ENCODE data around the gene GIMAP8.
"Not testable (repeated sequence)": the region's sequence is repeated elsewhere in the genome, so short reads cannot be mapped to it uniquely, and the experiment has no call there.

GIMAP8 gene

GRCh38 chr7:150446288-150446938 lies 4.0 kb upstream of the GIMAP8 start:
- Histone ChIP-seq H3K9me3 (ENCODE audit: control insufficient read depth, insufficient read depth, low read length) (peaks cover 2% of the 10 kb centered on the region), H3K27me3 (ENCODE audit: control insufficient read depth, insufficient read depth, low read length) (peaks cover 22% of the 10 kb centered on the region), H3K36me3 (ENCODE audit: control insufficient read depth, insufficient read depth, low read length) (no peaks in the 10 kb centered on the region), H3K9ac (ENCODE audit: low read depth, low read length) (no peak overlapping the region), H3K4me1 (ENCODE audit: control insufficient read depth, insufficient read depth, low read length) (peaks cover 3% of the 10 kb centered on the region), H3K4me3 (ENCODE audit: low read depth, low read length) (no peak overlapping the region)

DNA sequence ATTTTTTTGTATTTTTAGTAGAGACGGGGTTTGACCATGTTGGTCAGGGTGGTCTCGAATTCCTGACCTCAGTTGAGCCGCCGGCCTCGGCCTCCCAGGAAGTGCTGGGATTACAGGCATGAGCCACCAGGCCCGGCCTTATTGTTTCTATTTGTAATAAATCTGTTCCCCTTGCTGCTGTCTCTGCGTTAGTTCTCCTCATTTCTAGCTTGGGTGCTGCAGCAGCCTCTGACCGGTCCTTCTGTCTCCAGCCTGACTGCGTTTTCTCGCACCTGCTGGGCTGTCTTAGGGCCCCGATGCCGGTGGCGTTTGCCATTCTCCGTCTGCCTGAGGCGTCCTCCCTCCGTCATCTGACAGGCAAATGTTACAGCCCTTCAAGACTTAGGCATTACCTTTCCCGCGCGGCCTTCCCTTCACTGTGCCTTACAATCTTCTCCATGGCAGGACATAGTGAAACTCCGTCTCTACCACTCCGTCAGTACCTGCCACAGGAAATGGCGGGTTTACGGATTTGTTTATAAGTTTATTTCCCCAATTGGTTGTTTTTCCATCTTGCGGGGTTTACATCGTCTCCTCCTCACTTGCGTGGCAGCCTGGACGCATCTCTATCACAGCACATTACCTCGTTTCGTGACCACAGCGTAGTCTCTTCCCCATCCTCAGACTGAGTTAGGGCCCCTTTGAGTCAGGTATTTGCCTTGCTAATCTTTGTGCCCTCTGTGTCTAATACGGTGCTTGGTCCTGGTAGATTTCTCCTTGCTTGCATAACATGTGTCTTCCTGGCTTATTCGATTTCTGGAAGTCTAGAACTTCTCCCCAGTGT lies 2.3 kb upstream of the GIMAP8 start:
- peaks cover 3% of the 10 kb centered on the region for H3K4me1 ChIP-seq (ENCODE audit: control insufficient read depth, insufficient read depth, low read length)
- no peak overlapping the region for H3K4me3 ChIP-seq (ENCODE audit: low read depth, low read length)
- no peaks in the 10 kb centered on the region for H3K36me3 ChIP-seq (ENCODE audit: control insufficient read depth, insufficient read depth, low read length)
- H3K27me3 ChIP-seq (ENCODE audit: control insufficient read depth, insufficient read depth, low read length), result peaks cover 22% of the 10 kb centered on the region
- no peaks in the 10 kb centered on the region for H3K9me3 ChIP-seq (ENCODE audit: control insufficient read depth, insufficient read depth, low read length)
- H3K9ac ChIP-seq (ENCODE audit: low read depth, low read length), result no peak overlapping the region

DNA sequence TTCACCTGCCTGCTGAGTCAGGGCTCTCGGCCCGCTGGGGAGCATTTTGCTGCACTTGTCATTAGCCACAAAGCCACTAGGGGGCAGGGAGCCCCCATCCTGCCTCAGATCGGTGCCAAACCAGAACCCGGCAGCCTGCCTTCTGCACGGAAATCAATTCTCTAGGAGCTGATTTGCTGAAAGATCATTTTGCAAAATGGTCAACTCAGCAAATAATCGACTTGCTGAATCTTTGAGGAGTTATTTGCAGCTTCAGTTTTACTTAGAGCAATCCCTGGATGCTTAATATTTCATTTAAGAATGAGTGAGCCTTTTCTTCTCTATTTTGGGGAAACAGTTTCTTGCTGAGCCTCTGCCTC lies 1.7 kb upstream of the GIMAP8 start:
- peaks cover 22% of the 10 kb centered on the region for H3K27me3 ChIP-seq (ENCODE audit: control insufficient read depth, insufficient read depth, low read length)
- no peaks in the 10 kb centered on the region for H3K36me3 ChIP-seq (ENCODE audit: control insufficient read depth, insufficient read depth, low read length)
- H3K4me1 ChIP-seq (ENCODE audit: control insufficient read depth, insufficient read depth, low read length), result peaks cover 3% of the 10 kb centered on the region
- no peak overlapping the region for H3K9ac ChIP-seq (ENCODE audit: low read depth, low read length)
- H3K4me3 ChIP-seq (ENCODE audit: low read depth, low read length), result no peak overlapping the region
- H3K9me3 ChIP-seq (ENCODE audit: control insufficient read depth, insufficient read depth, low read length), result no peaks in the 10 kb centered on the region

- peaks cover 3% of the 10 kb centered on the region for H3K4me1 ChIP-seq (ENCODE audit: control insufficient read depth, insufficient read depth, low read length)
- H3K36me3 ChIP-seq (ENCODE audit: control insufficient read depth, insufficient read depth, low read length), result no peaks in the 10 kb centered on the region
- H3K9me3 ChIP-seq (ENCODE audit: control insufficient read depth, insufficient read depth, low read length), result no peaks in the 10 kb centered on the region
- no peak overlapping the region for H3K9ac ChIP-seq (ENCODE audit: low read depth, low read length)
- H3K27me3 ChIP-seq (ENCODE audit: control insufficient read depth, insufficient read depth, low read length), result peaks cover 22% of the 10 kb centered on the region
- H3K4me3 ChIP-seq (ENCODE audit: low read depth, low read length), result no peak overlapping the region
Measured at GRCh38 chr7:150449206-150449952, 1.1 kb upstream of the GIMAP8 start.

DNA sequence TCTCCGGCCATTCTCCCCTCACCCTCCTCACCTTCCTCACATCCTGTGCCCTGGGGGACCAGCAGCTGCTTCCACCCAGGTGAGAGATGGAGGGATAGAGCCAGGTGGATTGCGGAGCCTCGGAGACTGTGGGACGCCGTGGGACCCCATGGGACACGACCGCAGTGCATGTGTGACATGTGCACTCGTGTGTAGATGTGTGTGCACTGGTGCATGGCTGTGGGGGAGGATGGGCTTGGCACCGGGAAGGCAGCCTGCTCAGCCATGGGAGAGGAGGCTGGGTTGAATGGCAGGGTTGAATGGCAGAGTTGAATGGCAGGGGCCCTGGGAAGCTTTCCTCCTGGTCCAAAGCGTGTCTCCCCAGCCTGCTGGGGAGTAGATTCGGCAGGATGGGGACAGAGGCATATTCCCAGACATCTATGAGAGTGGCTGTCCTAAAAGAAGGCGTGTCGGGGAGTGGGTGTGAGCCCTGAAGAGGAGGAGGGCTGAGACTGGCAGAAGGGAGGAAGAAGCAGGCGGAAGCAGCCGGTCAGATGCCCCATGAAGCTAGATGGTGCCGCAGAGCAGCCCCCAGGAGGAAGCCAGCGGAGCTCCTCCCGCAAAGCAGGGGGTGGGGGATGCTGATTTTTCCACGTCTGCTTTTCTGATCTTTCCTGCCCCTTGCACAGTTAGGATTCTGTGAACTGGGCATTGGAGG lies 815 bp downstream of the GIMAP8 start:
- peaks cover 3% of the 10 kb centered on the region for H3K4me1 ChIP-seq (ENCODE audit: control insufficient read depth, insufficient read depth, low read length)
- no peaks in the 10 kb centered on the region for H3K9me3 ChIP-seq (ENCODE audit: control insufficient read depth, insufficient read depth, low read length)
- H3K27me3 ChIP-seq (ENCODE audit: control insufficient read depth, insufficient read depth, low read length), result peaks cover 22% of the 10 kb centered on the region
- H3K36me3 ChIP-seq (ENCODE audit: control insufficient read depth, insufficient read depth, low read length), result no peaks in the 10 kb centered on the region
- H3K4me3 ChIP-seq (ENCODE audit: low read depth, low read length), result no peak overlapping the region
- H3K9ac ChIP-seq (ENCODE audit: low read depth, low read length), result no peak overlapping the region

DNA sequence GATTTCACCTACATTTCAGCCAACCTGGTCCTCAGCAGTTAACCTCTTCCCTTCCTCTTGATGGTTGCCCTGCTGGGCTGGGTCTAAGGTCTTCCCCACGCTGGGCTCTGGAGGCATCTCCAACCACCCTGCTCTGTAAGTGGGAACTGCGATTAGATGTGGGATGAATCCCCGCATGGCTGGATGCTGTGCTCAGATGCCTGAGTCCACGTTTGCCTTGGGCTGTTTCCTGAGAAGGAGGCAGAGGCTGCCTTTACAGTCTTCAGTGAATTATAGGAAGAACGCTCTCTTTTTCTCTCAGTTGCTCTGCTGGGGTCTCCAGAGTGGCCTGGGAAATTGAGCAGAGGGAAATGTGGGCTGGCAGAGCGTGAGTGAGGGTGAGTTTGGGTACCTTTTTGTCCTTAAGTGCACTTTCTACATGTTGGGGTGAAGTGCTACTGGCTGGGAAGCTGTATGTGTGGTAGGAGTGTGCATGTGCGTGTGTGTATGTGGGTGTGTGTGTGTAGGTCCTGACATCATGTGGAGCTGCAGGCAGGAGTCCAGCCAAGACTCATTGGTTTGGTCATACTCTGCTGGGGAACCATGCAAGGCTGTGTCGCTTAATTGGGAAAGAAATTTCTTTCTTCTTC lies 1.5 kb downstream of the GIMAP8 start:
- no peak overlapping the region for H3K4me3 ChIP-seq (ENCODE audit: low read depth, low read length)
- peaks cover 3% of the 10 kb centered on the region for H3K4me1 ChIP-seq (ENCODE audit: control insufficient read depth, insufficient read depth, low read length)
- H3K36me3 ChIP-seq (ENCODE audit: control insufficient read depth, insufficient read depth, low read length), result no peaks in the 10 kb centered on the region
- no peaks in the 10 kb centered on the region for H3K9me3 ChIP-seq (ENCODE audit: control insufficient read depth, insufficient read depth, low read length)
- peaks cover 22% of the 10 kb centered on the region for H3K27me3 ChIP-seq (ENCODE audit: control insufficient read depth, insufficient read depth, low read length)
- H3K9ac ChIP-seq (ENCODE audit: low read depth, low read length), result no peak overlapping the region

- H3K36me3 ChIP-seq (ENCODE audit: control insufficient read depth, insufficient read depth, low read length), result no peaks in the 10 kb centered on the region
- H3K27me3 ChIP-seq (ENCODE audit: control insufficient read depth, insufficient read depth, low read length), result peaks cover 21% of the 10 kb centered on the region
- no peak overlapping the region for H3K4me3 ChIP-seq (ENCODE audit: low read depth, low read length)
- no peak overlapping the region for H3K9ac ChIP-seq (ENCODE audit: low read depth, low read length)
- no peaks in the 10 kb centered on the region for H3K9me3 ChIP-seq (ENCODE audit: control insufficient read depth, insufficient read depth, low read length)
- peaks cover 3% of the 10 kb centered on the region for H3K4me1 ChIP-seq (ENCODE audit: control insufficient read depth, insufficient read depth, low read length)
Measured at GRCh38 chr7:150453181-150453580, 2.8 kb downstream of the GIMAP8 start.

DNA sequence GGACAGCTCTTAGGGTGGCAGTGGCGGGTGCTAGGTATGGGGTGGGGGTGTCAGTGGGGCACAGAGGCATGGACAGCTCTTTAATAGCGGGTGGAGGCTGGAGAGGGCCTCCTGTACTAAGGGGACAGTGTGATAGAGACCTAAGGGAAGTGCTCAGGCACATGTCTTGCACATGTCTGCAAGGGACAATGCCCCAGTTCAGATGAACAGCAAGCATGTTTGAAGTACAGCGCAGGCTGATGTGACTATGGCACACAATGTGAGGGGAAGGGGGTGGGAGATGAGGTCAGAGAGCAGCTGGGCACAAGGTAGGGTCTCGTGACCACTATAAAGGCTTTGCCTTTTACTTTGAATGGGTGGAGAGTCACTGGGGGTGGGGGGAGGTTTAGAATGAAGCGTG lies 3.5 kb downstream of the GIMAP8 start:
- H3K27me3 ChIP-seq (ENCODE audit: control insufficient read depth, insufficient read depth, low read length), result peaks cover 16% of the 10 kb centered on the region
- no peaks in the 10 kb centered on the region for H3K9me3 ChIP-seq (ENCODE audit: control insufficient read depth, insufficient read depth, low read length)
- H3K36me3 ChIP-seq (ENCODE audit: control insufficient read depth, insufficient read depth, low read length), result no peaks in the 10 kb centered on the region
- H3K4me1 ChIP-seq (ENCODE audit: control insufficient read depth, insufficient read depth, low read length), result no peaks in the 10 kb centered on the region
- H3K9ac ChIP-seq (ENCODE audit: low read depth, low read length), result no peak overlapping the region
- no peak overlapping the region for H3K4me3 ChIP-seq (ENCODE audit: low read depth, low read length)

DNA sequence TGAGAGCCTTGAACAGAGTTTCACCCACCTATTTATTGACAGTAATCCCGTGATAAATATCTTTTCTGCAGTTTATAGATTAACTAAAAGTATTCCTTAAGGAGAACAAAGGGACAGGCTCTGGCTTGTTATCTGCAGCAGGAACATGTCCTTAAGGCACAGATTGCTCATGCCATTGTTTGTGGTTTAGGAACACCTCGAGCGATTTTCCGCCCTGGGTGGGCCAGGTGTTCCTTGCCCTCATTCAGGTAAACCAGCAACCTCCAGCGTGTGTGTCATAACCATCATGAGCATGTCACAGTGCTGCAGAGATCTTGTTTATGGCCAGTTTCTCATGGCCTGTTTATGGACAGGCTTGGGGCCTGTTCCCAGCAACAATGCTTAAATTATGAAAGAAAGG lies 6.6 kb downstream of the GIMAP8 start:
- H3K4me3 ChIP-seq (ENCODE audit: low read depth, low read length); H3K9ac ChIP-seq (ENCODE audit: low read depth, low read length); H3K4me1 ChIP-seq (ENCODE audit: control insufficient read depth, insufficient read depth, low read length); H3K36me3 ChIP-seq (ENCODE audit: control insufficient read depth, insufficient read depth, low read length); H3K27me3 ChIP-seq (ENCODE audit: control insufficient read depth, insufficient read depth, low read length); H3K9me3 ChIP-seq (ENCODE audit: control insufficient read depth, insufficient read depth, low read length): not testable (repeated sequence)

DNA sequence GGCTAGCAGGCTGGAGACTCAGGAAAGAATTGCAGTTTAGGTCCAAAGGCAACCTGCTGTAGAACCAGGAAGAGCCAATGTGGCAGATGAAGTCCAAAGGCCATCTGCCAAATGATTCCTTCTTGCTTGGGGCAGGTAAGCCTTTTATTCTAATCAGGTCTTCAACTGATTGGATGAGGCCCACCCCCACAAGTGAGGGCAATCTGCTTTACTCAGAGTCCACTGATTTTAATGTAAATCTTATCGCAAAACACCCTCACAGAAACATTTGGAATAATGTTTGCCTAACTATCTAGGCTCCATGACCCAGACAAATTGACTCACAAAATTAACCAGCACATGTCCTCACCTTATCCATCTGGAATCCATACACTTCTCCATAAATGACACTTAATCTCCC lies 7.8 kb downstream of the GIMAP8 start:
- no peaks in the 10 kb centered on the region for H3K36me3 ChIP-seq (ENCODE audit: control insufficient read depth, insufficient read depth, low read length)
- H3K4me1 ChIP-seq (ENCODE audit: control insufficient read depth, insufficient read depth, low read length), result no peaks in the 10 kb centered on the region
- H3K9me3 ChIP-seq (ENCODE audit: control insufficient read depth, insufficient read depth, low read length), result no peaks in the 10 kb centered on the region
- no peaks in the 10 kb centered on the region for H3K27me3 ChIP-seq (ENCODE audit: control insufficient read depth, insufficient read depth, low read length)
- no peak overlapping the region for H3K4me3 ChIP-seq (ENCODE audit: low read depth, low read length)
- no peak overlapping the region for H3K9ac ChIP-seq (ENCODE audit: low read depth, low read length)

- H3K9me3 ChIP-seq (ENCODE audit: control insufficient read depth, insufficient read depth, low read length), result no peaks in the 10 kb centered on the region
Measured at GRCh38 chr7:150458756-150459155, 8.3 kb downstream of the GIMAP8 start.

More at GRCh38 chr7:150458756-150459155, 8.3 kb downstream of the GIMAP8 start:
- Histone ChIP-seq H3K4me3 (ENCODE audit: low read depth, low read length) (no peak overlapping the region), H3K4me1 (ENCODE audit: control insufficient read depth, insufficient read depth, low read length) (no peaks in the 10 kb centered on the region), H3K9ac (ENCODE audit: low read depth, low read length) (no peak overlapping the region), H3K36me3 (ENCODE audit: control insufficient read depth, insufficient read depth, low read length) (no peaks in the 10 kb centered on the region), H3K27me3 (ENCODE audit: control insufficient read depth, insufficient read depth, low read length) (no peaks in the 10 kb centered on the region)

Data from iPS-15b (cell line).